Astrocyte (in vitro differentiated cells and primary cell): ENCODE results near the gene OSBPL3. TPM values are rescaled to one million over a fixed set of nuclear protein-coding genes. Genes with fewer than 3 reads are reported as not detected.

Experiments
- DNase-seq: peaks from one replicate; pipeline ENCODE4 v3.0.0-alpha.2; 2010; ENCODE audit warnings: low read depth
- FAIRE-seq: peaks from 2 replicates; lab custom pipeline; 2011; peaks lifted over from hg19 to GRCh38; lab: Jason Lieb, UNC
- H2AFZ ChIP-seq: 2 replicates; pipeline ENCODE4 v1.6.0; 2012; ENCODE audit warnings: low read depth, low read length, inconsistent platforms
- H3K27ac ChIP-seq: 2 replicates; pipeline ENCODE4 v1.5.1; 2011; ENCODE audit warnings: low read depth, low read length, inconsistent platforms
- H3K27me3 ChIP-seq: 2 replicates; pipeline ENCODE4 v1.6.0; 2011; ENCODE audit warnings: low read length, inconsistent platforms; ENCODE audit not compliant: insufficient read depth
- H3K36me3 ChIP-seq: 2 replicates; pipeline ENCODE4 v1.5.1; 2011; ENCODE audit warnings: low read length, inconsistent platforms; ENCODE audit not compliant: insufficient read depth
- H3K4me1 ChIP-seq: 2 replicates; pipeline ENCODE4 v1.5.1; 2011; ENCODE audit warnings: low read length, inconsistent platforms; ENCODE audit not compliant: insufficient read depth
- H3K4me2 ChIP-seq: 2 replicates; pipeline ENCODE4 v1.6.0; 2012; ENCODE audit warnings: low read length, inconsistent platforms
- H3K4me3 ChIP-seq: 2 replicates; pipeline ENCODE4 v1.5.1; 2011; ENCODE audit warnings: low read depth, mild to moderate bottlenecking, low read length, inconsistent platforms; ENCODE audit not compliant: insufficient read depth
- H3K79me2 ChIP-seq: 2 replicates; pipeline ENCODE4 v1.6.0; 2012; ENCODE audit warnings: mild to moderate bottlenecking, low read length, inconsistent platforms; ENCODE audit not compliant: insufficient read depth
- H3K9ac ChIP-seq: 2 replicates; pipeline ENCODE4 v1.6.0; 2012; ENCODE audit warnings: mild to moderate bottlenecking, low read length, inconsistent platforms
- H3K9me3 ChIP-seq: 2 replicates; pipeline ENCODE4 v1.5.1; 2012; ENCODE audit warnings: low read depth, mild to moderate bottlenecking, low read length, inconsistent platforms; ENCODE audit not compliant: insufficient read depth
- H4K20me1 ChIP-seq: 2 replicates; pipeline ENCODE4 v1.6.0; 2012; ENCODE audit warnings: low read length, inconsistent platforms; ENCODE audit not compliant: insufficient read depth
- H3K27ac Mint-ChIP-seq: one replicate; pipeline ENCODE4 v1.8.0; 2021; ENCODE audit warnings: mild to moderate bottlenecking, mixed read lengths; ENCODE audit not compliant: unreplicated experiment
- H3K27me3 Mint-ChIP-seq: one replicate; pipeline ENCODE4 v1.8.0; 2021; ENCODE audit warnings: low read depth, mixed read lengths; ENCODE audit not compliant: unreplicated experiment
- H3K36me3 Mint-ChIP-seq: one replicate; pipeline ENCODE4 v1.8.0; 2021; ENCODE audit warnings: low read depth, mixed read lengths; ENCODE audit not compliant: unreplicated experiment
- H3K4me1 Mint-ChIP-seq: one replicate; pipeline ENCODE4 v1.8.0; 2021; ENCODE audit warnings: low read depth, mixed read lengths; ENCODE audit not compliant: unreplicated experiment
- H3K4me3 Mint-ChIP-seq: one replicate; pipeline ENCODE4 v1.8.0; 2021; ENCODE audit warnings: mild to moderate bottlenecking, moderate library complexity, mixed read lengths; ENCODE audit not compliant: unreplicated experiment
- H3K9me3 Mint-ChIP-seq: one replicate; pipeline ENCODE4 v1.8.0; 2021; ENCODE audit warnings: mild to moderate bottlenecking, mixed read lengths; ENCODE audit not compliant: unreplicated experiment
- EZH2 ChIP-seq: IDR thresholded peaks from 2 replicates; pipeline ENCODE4 v1.6.1; 2012; ENCODE audit warnings: mild to moderate bottlenecking, low read length, inconsistent platforms; ENCODE audit not compliant: insufficient read depth
- total RNA-seq: library from RNA; stranded (reverse); gene quantifications from 2 replicates; pipeline ENCODE4 v1.2.1, GENCODE V29; 2021
- TF ChIP-seq, protein P1 (sequence below): IDR thresholded peaks from 2 replicates; pipeline ENCODE4 v1.5.1; 2011; ENCODE audit warnings: low read depth, mild to moderate bottlenecking, inconsistent platforms, low read length, moderate library complexity; ENCODE audit not compliant: insufficient read depth

The OSBPL3 gene
- total RNA-seq, 1 donor from 2014 or later = 62.9 TPM

DNA sequence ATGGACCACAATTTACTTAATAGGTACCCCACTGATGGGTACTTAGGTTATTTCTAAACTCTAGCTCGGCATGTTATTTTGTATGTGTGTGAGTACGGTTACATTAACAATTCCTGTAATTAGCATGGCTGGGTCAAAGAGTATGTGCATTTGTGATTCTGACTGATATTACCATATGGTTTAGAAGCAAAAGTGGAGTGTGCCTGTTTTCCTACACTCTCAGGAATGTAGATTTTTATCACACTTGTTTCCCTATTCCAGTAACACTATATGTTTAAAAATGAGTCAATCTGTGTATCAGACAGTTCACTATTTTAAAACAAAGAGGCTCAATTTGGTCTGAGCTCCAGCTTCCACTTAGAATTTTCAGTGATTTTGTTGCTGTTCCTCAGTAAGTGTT lies 178.1 kb downstream of the OSBPL3 start:
- Histone ChIP-seq H4K20me1 (no peaks in the 10 kb centered on the region), H3K79me2 (no peaks in the 10 kb centered on the region), H3K36me3 (peaks cover 31% of the 10 kb centered on the region), H3K4me1 (no peaks in the 10 kb centered on the region), H3K4me2 (no peak overlapping the region), H3K27me3 (no peaks in the 10 kb centered on the region), H2AFZ (no peak overlapping the region), H3K27ac (no peak overlapping the region), H3K4me3 (no peak overlapping the region), H3K9me3 (no peaks in the 10 kb centered on the region), H3K9ac (no peak overlapping the region)
- FAIRE-seq (no peak), DNase-seq (no peak)
- no peak overlapping the region for H3K4me3 Mint-ChIP-seq
- no peak overlapping the region for H3K27ac Mint-ChIP-seq
- H3K4me1 Mint-ChIP-seq = no peaks in the 10 kb centered on the region
- H3K27me3 Mint-ChIP-seq = no peaks in the 10 kb centered on the region
- H3K36me3 Mint-ChIP-seq = peaks cover 20% of the 10 kb centered on the region
- TF ChIP-seq, protein P1, sequence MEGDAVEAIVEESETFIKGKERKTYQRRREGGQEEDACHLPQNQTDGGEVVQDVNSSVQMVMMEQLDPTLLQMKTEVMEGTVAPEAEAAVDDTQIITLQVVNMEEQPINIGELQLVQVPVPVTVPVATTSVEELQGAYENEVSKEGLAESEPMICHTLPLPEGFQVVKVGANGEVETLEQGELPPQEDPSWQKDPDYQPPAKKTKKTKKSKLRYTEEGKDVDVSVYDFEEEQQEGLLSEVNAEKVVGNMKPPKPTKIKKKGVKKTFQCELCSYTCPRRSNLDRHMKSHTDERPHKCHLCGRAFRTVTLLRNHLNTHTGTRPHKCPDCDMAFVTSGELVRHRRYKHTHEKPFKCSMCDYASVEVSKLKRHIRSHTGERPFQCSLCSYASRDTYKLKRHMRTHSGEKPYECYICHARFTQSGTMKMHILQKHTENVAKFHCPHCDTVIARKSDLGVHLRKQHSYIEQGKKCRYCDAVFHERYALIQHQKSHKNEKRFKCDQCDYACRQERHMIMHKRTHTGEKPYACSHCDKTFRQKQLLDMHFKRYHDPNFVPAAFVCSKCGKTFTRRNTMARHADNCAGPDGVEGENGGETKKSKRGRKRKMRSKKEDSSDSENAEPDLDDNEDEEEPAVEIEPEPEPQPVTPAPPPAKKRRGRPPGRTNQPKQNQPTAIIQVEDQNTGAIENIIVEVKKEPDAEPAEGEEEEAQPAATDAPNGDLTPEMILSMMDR = no peak
- TF ChIP-seq EZH2 = no peak
- H3K9me3 Mint-ChIP-seq = no peaks in the 10 kb centered on the region

DNA sequence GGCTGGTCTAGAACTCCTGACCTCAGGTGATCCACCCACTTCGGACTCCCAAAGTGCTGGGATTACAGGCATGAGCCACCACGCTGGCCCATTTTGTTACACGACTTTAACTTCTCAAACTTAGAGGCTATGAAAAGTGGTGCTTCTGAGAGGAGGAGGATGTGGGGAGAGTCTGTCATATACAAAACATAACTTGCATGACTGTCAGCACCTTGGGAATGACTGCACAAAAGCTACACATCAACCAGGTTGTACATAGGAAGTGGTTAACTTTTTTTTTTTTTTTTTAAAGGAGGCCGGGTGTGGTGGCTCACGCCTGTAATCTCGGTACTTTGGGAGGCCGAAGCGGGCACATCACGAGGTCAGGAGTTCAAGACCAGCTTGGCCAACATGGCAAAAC lies 179.3 kb downstream of the OSBPL3 start:
- Mint-ChIP-seq H3K27ac (no peak overlapping the region), H3K4me1 (no peaks in the 10 kb centered on the region), H3K36me3 (peaks cover 16% of the 10 kb centered on the region), H3K27me3 (no peaks in the 10 kb centered on the region), H3K4me3 (no peak overlapping the region), H3K9me3 (no peaks in the 10 kb centered on the region)
- H3K79me2 ChIP-seq = no peaks in the 10 kb centered on the region
- no peaks in the 10 kb centered on the region for H3K9me3 ChIP-seq
- DNase-seq = no peak
- H2AFZ ChIP-seq = no peak overlapping the region
- H3K4me3 ChIP-seq = no peak overlapping the region
- FAIRE-seq = no peak
- no peak overlapping the region for H3K9ac ChIP-seq
- H3K36me3 ChIP-seq = peaks cover 24% of the 10 kb centered on the region
- H3K27ac ChIP-seq = no peak overlapping the region
- no peaks in the 10 kb centered on the region for H3K4me1 ChIP-seq
- no peaks in the 10 kb centered on the region for H3K27me3 ChIP-seq
- no peak for TF ChIP-seq EZH2
- TF ChIP-seq, protein P1 = no peak
- H3K4me2 ChIP-seq = no peak overlapping the region
- no peaks in the 10 kb centered on the region for H4K20me1 ChIP-seq

DNA sequence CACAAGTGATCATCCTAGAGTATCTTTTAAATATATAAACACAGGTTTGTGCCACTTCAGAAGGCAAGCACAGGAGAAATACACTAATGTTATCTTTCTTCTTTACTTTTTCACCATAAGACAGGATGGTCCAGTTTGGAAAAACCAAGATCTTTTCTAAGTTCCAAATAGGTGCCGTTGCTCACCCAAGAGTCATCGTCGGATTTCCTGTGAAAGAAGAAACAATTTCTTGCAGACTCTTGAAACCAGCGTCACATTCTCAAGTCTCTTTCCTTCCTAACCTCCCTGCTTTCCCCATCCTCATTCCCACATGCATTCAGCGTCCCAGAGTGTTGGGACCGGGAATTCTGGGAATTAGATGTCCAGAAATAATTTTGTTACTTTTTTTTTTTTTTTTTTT lies 179.9 kb downstream of the OSBPL3 start:
- H2AFZ ChIP-seq = no peak overlapping the region
- no peak overlapping the region for H3K27ac Mint-ChIP-seq

More for the DNA sequence above, 179.9 kb downstream of the OSBPL3 start:
- DNase-seq = no peak
- Histone ChIP-seq H3K4me1 (no peaks in the 10 kb centered on the region), H4K20me1 (no peaks in the 10 kb centered on the region), H3K9me3 (no peaks in the 10 kb centered on the region), H3K9ac (no peak overlapping the region), H3K27ac (no peak overlapping the region), H3K27me3 (no peaks in the 10 kb centered on the region), H3K36me3 (peaks cover 24% of the 10 kb centered on the region), H3K4me3 (no peak overlapping the region), H3K4me2 (no peak overlapping the region), H3K79me2 (no peaks in the 10 kb centered on the region)
- no peaks in the 10 kb centered on the region for H3K9me3 Mint-ChIP-seq
- H3K36me3 Mint-ChIP-seq = peaks cover 17% of the 10 kb centered on the region
- TF ChIP-seq, protein P1 = no peak
- no peak for TF ChIP-seq EZH2
- no peaks in the 10 kb centered on the region for H3K4me1 Mint-ChIP-seq
- H3K4me3 Mint-ChIP-seq = no peak overlapping the region
- FAIRE-seq = no peak
- H3K27me3 Mint-ChIP-seq = no peaks in the 10 kb centered on the region
